ENCODE data around the gene KLF7.
"Not testable (repeated sequence)": the region's sequence is repeated elsewhere in the genome, so short reads cannot be mapped to it uniquely, and the experiment has no call there.

Gene KLF7

DNA sequence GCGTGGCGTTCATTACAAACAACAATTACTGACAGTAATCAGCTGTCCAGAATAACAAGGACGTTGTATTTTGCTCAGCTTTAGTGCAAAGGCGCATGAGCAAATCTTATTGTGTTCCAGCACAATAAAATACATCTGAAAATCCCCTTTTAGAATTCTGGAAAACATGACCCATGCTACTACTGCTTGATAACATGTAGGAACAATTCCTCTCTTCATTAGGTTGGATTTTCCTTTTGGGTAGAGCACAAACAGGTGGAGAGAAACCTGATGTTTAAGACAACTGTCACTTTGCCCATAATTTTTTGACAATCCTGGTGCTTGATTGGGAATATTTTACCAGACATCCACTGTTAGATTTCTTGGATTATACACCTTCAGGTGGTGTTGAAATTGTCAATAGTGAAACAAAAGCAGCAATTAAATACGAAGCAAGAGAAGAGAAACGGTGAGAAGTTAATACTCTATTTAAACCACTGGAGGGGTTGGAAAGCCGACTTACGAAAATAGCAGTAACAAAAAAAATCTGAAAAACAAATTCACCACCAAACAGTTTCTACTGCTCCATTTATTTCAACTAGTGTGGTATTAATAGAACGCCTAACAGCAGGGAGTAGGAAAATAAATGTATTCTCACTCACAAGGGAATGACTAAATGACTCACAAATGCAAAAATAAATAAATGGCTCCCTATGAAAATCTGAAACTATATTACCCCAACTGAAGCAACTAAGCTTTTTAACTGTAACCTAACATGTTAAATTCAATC lies 123.8 kb downstream of the KLF7 start:
- H3K36me3 Mint-ChIP-seq (ENCODE audit: low read depth): no peaks in the 10 kb centered on the region
- H3K4me1 Mint-ChIP-seq (ENCODE audit: low read depth): peaks cover 14% of the 10 kb centered on the region
- H3K9me3 Mint-ChIP-seq: no peaks in the 10 kb centered on the region
- no peak overlapping the region for H3K4me3 Mint-ChIP-seq
- H3K27me3 Mint-ChIP-seq: peaks cover 15% of the 10 kb centered on the region
- no peak overlapping the region for H3K27ac Mint-ChIP-seq

DNA sequence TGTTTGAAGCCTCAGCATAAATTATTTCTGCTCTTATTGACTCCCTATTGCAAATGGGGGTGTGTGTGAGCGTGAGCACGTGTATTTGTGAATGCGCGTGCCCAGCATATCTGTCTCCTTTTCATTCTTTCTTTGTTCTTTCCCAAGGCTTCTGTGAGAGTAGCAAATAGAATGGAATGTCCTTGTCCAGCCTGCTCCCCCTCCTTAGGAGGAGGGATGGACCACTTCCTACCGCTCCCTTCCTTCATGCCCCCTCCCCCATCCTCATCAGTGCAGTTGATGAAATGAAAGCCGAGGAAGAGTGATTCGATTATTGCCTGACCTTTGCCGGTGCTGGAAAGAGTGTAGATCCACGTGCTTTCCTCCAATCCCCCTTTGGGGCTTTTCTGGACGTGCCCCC lies 124.5 kb downstream of the KLF7 start:
- H3K4me3 Mint-ChIP-seq: no peak overlapping the region
- no peak overlapping the region for H3K27ac Mint-ChIP-seq
- H3K4me1 Mint-ChIP-seq (ENCODE audit: low read depth): peaks cover 7% of the 10 kb centered on the region
- no peaks in the 10 kb centered on the region for H3K9me3 Mint-ChIP-seq
- peaks cover 15% of the 10 kb centered on the region for H3K27me3 Mint-ChIP-seq
- H3K36me3 Mint-ChIP-seq (ENCODE audit: low read depth): no peaks in the 10 kb centered on the region

DNA sequence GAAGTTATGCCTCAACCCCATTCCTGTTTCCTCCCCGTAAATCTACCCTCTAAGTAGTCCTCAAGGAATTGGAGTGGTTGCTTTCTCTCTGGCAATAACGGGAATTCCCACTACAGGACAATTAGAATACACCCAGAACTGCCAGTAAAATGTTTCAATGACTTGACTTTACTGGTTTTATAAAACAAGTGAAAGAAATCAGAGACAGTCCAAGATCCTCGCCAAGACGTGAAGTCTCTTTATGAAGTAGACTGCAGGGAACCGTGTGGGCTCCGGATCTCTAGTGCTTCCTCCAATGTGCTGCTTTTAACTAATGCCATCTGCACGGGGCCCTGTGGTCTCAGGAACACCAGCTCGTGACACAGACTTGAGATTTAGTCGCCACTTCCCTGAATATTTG lies 125.1 kb downstream of the KLF7 start:
- Mint-ChIP-seq H3K4me1 (ENCODE audit: low read depth) (peaks cover 2% of the 10 kb centered on the region), H3K27me3 (peaks cover 15% of the 10 kb centered on the region), H3K27ac (no peak overlapping the region), H3K36me3 (ENCODE audit: low read depth) (no peaks in the 10 kb centered on the region), H3K4me3 (no peak overlapping the region), H3K9me3 (no peaks in the 10 kb centered on the region)

DNA sequence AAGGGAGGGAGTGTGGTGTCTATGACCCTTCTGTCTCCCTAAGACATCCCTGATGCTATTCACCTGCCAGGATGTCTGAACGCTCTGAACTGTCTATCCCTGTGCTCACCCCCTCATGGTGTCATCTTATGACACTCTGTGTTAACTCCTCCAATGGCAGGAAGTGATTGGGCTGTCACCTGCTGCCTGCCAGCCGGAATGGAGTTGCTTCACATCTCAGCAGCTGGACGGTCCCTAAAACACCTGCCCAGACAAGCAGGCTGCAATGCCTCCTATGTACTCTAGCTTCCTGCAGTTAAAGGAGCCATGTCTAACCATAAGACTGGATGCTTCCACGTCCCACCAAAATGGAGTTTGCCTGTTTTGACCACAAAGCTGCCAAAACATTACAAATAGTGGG lies 126.5 kb downstream of the KLF7 start:
- no peak overlapping the region for H3K27ac Mint-ChIP-seq
- no peaks in the 10 kb centered on the region for H3K9me3 Mint-ChIP-seq
- no peak overlapping the region for H3K4me3 Mint-ChIP-seq
- H3K27me3 Mint-ChIP-seq: peaks cover 15% of the 10 kb centered on the region
- H3K36me3 Mint-ChIP-seq (ENCODE audit: low read depth): no peaks in the 10 kb centered on the region
- H3K4me1 Mint-ChIP-seq (ENCODE audit: low read depth): no peaks in the 10 kb centered on the region

DNA sequence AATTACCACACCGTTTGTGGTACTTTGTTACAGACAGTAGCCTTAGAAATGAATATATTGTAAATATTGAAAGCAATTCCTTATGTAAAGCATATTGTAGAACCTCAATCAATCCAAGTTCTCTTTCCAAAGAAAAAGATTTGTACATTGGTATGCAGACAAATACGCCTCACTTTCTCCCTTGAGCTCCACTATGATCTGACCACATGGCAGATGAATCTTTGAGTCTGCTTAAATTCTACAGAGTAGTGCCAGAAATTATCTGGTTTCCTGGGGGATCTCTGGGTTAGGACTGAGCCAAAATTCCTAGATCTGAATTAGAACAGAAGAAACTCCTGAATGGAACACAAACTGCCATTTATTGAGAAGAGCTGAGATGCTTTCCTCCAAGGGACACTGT lies 127.4 kb downstream of the KLF7 start:
- Mint-ChIP-seq H3K9me3 (peaks cover 8% of the 10 kb centered on the region), H3K4me1 (ENCODE audit: low read depth) (no peaks in the 10 kb centered on the region), H3K36me3 (ENCODE audit: low read depth) (no peaks in the 10 kb centered on the region), H3K4me3 (no peak overlapping the region), H3K27ac (no peak overlapping the region), H3K27me3 (peaks cover 15% of the 10 kb centered on the region)

DNA sequence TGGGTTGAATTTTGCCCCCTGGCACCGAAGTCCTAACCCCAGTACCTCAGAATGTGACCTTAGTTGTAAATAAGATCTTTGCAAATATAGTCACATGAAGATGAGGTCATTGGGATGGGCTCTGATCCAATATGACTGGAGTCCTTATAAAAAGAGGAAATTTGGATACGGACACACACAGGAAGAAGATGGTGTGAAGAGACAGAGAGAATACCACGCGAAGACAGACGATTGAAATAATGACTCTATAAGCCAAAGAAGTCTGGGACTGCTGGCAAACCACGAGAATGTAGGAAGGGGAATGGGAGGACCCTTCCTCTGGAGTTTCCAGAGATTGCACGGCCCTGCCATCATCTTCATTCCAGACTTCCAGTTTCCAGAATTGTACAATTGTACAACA lies 127.9 kb downstream of the KLF7 start:
- H3K27me3 Mint-ChIP-seq: peaks cover 15% of the 10 kb centered on the region
- H3K4me3 Mint-ChIP-seq: no peak overlapping the region
- no peaks in the 10 kb centered on the region for H3K4me1 Mint-ChIP-seq (ENCODE audit: low read depth)
- H3K9me3 Mint-ChIP-seq: peaks cover 9% of the 10 kb centered on the region
- H3K36me3 Mint-ChIP-seq (ENCODE audit: low read depth): no peaks in the 10 kb centered on the region
- H3K27ac Mint-ChIP-seq: no peak overlapping the region

DNA sequence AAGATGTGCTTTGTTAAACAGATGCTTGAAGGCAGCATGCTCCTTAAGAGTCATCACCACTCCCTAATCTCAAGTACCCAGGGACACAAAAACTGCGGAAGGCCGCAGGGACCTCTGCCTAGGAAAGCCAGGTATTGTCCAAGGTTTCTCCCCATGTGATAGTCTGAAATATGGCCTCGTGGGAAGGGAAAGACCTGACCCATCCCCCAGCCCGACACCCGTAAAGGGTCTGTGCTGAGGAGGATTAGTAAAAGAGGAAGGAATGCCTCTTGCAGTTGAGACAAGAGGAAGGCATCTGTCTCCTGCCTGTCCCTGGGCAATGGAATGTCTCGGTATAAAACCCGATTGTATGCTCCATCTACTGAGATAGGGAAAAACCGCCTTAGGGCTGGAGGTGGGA lies 128.7 kb downstream of the KLF7 start:
- not testable (repeated sequence) for H3K36me3 Mint-ChIP-seq (ENCODE audit: low read depth); H3K4me3 Mint-ChIP-seq; H3K27me3 Mint-ChIP-seq; H3K27ac Mint-ChIP-seq; H3K9me3 Mint-ChIP-seq; H3K4me1 Mint-ChIP-seq (ENCODE audit: low read depth)

DNA sequence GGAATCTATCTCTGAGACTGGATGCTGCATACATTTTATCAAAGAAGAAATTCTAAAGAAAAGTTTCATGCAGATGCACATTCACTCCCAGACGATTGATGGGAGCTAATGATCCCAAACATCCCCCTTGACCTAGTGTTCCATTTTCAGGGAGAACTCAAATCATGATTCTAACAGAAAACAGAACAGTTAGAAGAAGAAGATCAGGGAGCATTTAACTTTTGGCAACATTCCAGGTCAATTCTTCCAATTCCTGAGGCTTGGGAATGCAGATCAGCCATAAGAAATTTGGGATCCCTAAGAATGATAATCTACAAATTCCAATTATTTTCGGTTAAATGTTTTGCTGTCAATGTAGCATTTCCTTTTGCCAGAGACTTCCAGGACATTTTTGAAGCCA lies 129.9 kb downstream of the KLF7 start:
- H3K4me3 Mint-ChIP-seq: no peak overlapping the region
- peaks cover 9% of the 10 kb centered on the region for H3K9me3 Mint-ChIP-seq
- H3K36me3 Mint-ChIP-seq (ENCODE audit: low read depth): no peaks in the 10 kb centered on the region
- peaks cover 3% of the 10 kb centered on the region for H3K27me3 Mint-ChIP-seq
- no peaks in the 10 kb centered on the region for H3K4me1 Mint-ChIP-seq (ENCODE audit: low read depth)
- H3K27ac Mint-ChIP-seq: no peak overlapping the region

DNA sequence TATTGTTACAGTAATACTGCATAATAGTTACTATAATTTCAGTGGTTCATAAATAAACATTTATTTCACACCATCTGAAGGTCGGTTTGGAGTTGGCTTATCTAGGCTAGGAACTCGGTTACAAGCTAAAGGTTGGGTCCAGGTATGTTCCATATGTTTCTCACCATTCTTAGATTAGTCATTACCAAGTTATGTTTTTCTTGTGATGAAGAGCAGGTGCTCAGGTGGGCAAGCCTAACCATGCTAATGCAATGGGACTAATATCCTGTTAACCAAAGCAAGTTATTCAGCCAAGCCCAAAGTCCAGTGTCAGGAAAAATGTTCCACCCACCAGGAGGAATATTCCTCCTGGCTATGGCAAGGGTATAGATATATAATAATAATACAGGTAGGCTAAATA lies 133.3 kb downstream of the KLF7 start:
- Mint-ChIP-seq H3K9me3 (peaks cover 9% of the 10 kb centered on the region), H3K4me3 (no peak overlapping the region), H3K36me3 (ENCODE audit: low read depth) (no peaks in the 10 kb centered on the region), H3K27ac (no peak overlapping the region), H3K27me3 (no peaks in the 10 kb centered on the region), H3K4me1 (ENCODE audit: low read depth) (no peaks in the 10 kb centered on the region)
